Neural progenitor cell (in vitro differentiated cells): ENCODE measurements around the gene FZD10.

ENCODE experiments used
- CTCF ChIP-seq: fragments of 200-600 bp; sonication (generic); IDR thresholded peaks from 2 replicates; pipeline ENCODE4 v1.5.1; 2017; ENCODE audit warnings: antibody characterized with exemption, mild to moderate bottlenecking
- EZH2phosphoT487 ChIP-seq: fragments of 200-600 bp; sonication (generic); IDR thresholded peaks from 2 replicates; pipeline ENCODE4 v1.6.1; 2017; ENCODE audit warnings: antibody characterized with exemption

- TF ChIP-seq EZH2phosphoT487 (no peak), CTCF (no peak)
These were observed 20.2 kb upstream of the FZD10 start for GRCh38 chr12:130141901-130142683.
